ENCODE measurements around the gene POLR2J3. TPM values are rescaled to one million over a fixed set of nuclear protein-coding genes. Genes with fewer than 3 reads are reported as not detected.
"Not testable (repeated sequence)": the region's sequence is repeated elsewhere in the genome, so short reads cannot be mapped to it uniquely, and the experiment has no call there.

Gene POLR2J3
- total RNA-seq = 10 to 100 TPM; 68.5 to 69.1 TPM

DNA sequence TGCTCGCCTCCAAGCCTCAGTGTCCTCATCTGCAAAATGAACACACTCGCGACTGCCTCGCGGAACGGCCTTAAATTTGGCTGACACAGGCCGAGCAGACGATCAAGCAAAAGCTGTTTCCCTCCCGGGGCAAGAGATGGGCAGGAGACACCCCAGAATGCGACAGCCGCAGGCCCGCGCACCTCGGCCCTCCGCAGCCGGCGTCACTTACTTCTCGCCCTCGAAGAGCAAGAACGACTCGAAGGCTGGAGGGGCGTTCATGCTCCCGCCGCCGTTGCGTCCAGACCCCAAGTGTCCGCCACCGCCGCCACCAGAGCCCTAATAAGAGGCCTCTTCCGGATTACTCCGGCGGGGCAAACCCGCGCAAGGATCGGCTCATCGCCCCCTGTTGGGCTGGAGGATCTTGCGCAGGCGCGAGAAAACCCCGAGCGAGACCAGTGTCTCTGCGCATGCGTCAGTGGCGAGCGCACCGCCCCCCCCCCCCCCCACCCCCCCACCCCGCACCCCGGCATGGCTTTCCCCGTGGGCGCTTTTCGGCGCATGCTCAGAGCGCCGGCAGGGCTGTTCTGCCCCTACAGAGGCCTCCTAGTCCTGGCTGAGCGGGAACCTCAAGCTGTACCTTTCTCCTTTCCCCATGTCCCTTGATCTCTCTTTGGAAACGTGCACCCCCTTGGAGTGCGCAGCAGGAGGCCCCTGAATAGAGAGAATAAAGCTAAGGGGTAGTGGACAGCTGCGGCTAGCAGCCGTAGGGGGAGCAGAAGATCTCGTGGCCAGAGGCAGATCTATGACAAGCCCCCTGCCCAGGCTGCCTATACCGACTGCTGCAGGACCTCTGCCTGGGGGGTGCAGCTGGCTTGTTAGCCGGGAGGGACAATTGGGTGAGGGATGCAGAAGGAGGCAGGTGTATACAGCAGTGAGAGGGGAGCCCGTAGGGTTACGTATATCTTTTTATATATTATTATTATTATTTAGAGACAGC is at the start of gene POLR2J3:
Gene POLR2J3 (minus strand): TSS at position 323 of the 979 bp plus-strand sequence. CDS start 62 bp downstream, at position 261.
- ATAC-seq (peak; percentile 83 to 84), DNase-seq (ENCODE audit: low spot score in 2 of 2) (peak; percentile 98 to 100)
- peak within 1 kb of the TSS; percentile 87 to 97 for H3K27ac Mint-ChIP-seq
- H3K36me3 Mint-ChIP-seq, H3K9me3 Mint-ChIP-seq: not testable (repeated sequence)

DNA sequence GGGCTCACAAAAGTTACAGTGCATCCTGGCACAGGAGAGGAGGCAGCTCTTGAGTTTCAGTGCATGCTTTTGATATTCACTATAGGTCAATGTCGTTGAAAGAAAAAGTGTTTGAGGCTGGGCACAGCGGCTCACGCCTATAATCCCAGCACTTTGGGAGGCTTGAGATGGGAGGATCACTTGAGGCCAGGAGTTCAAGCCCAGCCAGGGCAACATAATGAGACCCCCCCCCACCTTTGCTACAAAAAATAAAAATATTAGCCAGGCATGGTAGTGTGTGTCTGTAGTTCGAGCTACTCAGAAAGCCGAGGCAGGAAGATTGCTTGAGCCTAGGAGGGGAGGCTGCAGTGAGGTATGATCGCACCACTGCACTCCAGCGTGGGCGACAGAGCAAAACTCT is 45.7 kb upstream of the POLR2J3 start:
- H3K9me3 Mint-ChIP-seq; DNase-seq (ENCODE audit: low spot score in 2 of 2); H3K27ac Mint-ChIP-seq; H3K36me3 Mint-ChIP-seq; ATAC-seq: not testable (repeated sequence)

DNA sequence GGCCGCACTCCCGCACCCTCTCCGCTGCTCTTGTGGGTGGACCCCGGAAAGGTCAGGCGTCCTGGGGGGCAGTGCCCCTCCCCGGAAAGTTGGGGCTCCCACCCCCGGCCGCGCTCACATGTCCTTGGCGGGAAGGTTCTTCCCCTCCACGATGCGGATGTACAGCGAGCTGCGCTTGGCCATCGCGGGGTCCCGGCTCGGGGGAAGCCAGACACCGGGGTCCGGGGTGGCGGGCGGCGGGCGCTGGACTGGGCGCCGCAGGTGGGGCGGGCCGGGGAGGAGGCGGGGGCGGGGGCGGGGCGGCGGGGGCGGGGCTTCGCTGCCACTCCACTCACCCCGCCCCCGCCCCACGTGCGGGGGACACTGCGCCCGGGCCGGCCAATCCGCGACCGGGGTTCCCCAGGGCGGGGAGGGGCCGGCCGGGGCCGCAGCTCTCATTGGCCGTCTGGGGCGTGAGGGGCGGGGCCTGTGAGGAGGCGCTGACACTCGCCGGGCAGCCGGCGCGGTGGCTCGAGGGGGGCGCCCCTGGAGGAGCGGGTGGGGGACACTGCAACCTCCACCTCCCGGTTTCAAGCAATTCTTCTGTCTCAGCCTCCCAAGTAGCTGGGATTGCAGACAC is 44.2 kb upstream of the POLR2J3 start, which contains the start of gene RASA4:
Gene RASA4 (minus strand): TSS at position 250 of the 619 bp plus-strand sequence. CDS start 67 bp downstream, at position 183.
- H3K27ac Mint-ChIP-seq, H3K36me3 Mint-ChIP-seq, H3K9me3 Mint-ChIP-seq: not testable (repeated sequence)
- peak; percentile 87 to 95 for ATAC-seq
- peak; percentile 54 to 61 for DNase-seq (ENCODE audit: low spot score in 2 of 2)

DNA sequence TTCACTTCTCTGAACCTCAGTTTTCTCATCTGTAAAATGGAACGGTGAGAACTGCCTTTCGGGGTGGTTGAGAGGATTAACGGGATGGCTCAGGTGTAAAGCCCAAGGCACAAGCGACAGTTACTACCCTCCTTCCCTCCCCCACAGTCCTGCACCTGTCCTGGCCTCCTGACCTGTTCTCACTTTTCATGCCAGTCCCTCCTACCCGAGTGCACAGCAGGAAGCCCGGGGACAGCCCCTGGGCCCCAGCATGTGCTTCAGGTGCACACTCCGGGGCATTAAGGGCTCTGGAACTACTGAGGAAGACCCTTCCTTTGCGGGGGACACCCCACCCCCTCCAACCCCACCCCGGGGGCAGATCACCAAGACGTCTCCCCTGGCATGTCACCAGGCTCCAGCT is 43.5 kb upstream of the POLR2J3 start:
- not testable (repeated sequence) for DNase-seq (ENCODE audit: low spot score in 2 of 2); H3K27ac Mint-ChIP-seq; H3K9me3 Mint-ChIP-seq; H3K36me3 Mint-ChIP-seq
- peak in 1 of 2 donors; percentile 42 for ATAC-seq

DNA sequence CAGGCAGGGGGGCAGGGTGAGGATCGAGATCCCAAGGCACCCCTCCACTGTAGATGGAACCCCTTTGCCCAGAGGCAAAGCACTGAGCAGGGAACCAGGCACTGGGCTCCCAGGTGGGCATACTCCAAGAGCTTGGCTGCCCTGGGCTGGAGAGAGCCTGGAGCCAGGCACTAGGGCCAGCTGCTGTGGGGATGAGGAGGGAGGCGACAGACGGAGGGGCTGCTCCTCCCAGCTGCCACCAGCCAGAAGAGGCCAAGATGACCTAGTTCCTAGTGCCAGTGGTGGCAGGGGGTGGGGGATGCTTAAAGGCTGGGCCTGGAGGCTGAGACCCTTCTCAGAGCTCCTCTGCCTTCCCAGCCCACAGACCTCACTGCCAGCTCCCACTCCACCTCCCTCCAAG is 42.5 kb upstream of the POLR2J3 start:
- H3K9me3 Mint-ChIP-seq; DNase-seq (ENCODE audit: low spot score in 2 of 2); ATAC-seq; H3K27ac Mint-ChIP-seq; H3K36me3 Mint-ChIP-seq: not testable (repeated sequence)

DNA sequence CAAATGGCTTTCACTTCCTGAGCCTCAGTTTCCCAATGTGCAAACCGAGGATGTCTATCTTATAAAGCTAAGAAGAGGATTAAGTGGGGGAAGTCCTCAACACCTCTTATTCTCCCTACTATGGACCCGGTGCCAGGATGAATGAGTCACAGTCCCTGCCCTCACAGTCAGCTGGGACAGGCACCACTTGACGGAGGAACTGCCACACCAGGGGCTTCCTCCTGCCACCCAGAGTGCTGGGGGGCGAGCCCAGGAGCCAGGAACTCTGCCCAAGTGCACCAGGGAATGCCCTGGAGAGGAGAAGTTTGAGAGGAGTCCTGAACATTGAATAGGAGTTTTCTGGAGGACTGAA is 41.9 kb upstream of the POLR2J3 start:
- H3K27ac Mint-ChIP-seq; DNase-seq (ENCODE audit: low spot score in 2 of 2); H3K9me3 Mint-ChIP-seq; H3K36me3 Mint-ChIP-seq: not testable (repeated sequence)
- peak in 1 of 2 donors; percentile 32 for ATAC-seq

DNA sequence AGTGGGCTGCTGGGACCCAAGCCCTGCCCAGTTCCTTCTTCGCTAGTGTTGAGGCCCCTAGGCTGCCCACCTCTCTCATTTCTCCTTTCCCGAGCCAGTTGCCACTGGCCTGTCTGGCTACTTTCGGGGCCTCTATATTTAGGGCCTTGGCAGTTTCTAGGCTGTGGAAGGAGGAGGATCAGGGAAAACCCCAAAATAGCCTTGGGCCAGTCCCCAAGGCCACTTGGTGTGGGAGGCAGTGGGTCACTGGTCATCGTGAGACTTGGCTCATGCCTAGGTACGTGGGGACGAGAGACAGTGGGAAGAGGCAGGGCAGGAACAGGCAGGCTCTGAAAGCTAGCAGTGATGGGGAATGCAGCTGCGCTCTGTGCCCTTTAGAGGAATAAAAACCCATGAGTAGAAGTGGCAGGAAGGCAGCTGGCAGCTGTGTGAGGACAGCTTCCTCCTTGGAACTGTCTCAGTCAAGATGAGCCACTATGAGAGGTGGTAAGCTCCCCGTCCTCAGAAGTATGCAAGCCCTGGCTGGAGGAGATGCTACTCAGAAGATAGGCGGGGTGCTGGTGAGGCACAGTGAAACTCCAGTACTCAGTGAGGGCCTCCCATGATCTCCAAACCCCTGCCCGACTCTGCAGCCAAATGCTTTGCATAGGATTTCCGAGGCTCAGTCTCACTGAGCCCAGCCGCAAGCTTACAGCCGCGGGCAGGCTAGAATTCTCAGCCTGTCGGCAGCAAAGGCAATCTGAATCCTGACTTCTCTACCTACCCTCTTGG is 41.4 kb upstream of the POLR2J3 start:
- DNase-seq (ENCODE audit: low spot score in 2 of 2) (peak; percentile 1 to 53), ATAC-seq (peak in 1 of 2 donors; percentile 10)
- H3K36me3 Mint-ChIP-seq, H3K27ac Mint-ChIP-seq, H3K9me3 Mint-ChIP-seq: not testable (repeated sequence)

DNA sequence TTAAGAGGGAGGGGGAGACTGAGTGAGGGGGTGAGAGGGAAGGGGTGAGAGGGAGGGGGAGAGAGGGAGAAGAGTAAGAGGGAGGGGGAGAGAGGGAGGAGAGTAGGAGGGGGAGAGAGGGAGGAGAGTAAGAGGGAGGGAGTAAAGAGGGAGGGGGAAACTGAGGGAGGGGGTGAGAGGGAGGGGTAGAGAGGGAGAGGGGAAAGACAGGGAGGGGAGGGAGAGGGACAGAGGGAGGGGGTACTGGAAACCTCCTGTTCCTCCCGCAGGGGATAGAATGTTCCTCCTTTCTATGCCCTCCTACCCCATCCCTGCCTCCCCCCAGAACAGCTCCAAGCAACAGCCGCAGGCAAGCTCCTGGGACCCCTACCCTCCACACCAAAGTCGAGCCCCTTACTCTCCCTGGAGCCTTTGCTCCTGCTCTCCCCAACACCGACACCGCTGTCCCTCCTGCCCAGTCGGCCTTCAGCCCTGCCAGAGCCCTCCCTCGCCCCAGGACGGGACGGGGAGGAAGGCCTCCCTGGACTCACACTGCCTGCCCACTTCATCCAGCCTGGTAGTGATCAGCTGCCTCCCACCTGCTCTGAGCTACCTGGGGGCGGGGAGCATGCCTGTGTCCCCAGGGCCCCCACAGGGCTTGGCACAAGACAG is 39.4 kb upstream of the POLR2J3 start:
- not testable (repeated sequence) for ATAC-seq, H3K36me3 Mint-ChIP-seq, H3K9me3 Mint-ChIP-seq
- peak overlapping the region in 1 of 2 donors; percentile 59 for H3K27ac Mint-ChIP-seq
- DNase-seq (ENCODE audit: low spot score in 2 of 2) = peak; percentile 4 to 62

DNA sequence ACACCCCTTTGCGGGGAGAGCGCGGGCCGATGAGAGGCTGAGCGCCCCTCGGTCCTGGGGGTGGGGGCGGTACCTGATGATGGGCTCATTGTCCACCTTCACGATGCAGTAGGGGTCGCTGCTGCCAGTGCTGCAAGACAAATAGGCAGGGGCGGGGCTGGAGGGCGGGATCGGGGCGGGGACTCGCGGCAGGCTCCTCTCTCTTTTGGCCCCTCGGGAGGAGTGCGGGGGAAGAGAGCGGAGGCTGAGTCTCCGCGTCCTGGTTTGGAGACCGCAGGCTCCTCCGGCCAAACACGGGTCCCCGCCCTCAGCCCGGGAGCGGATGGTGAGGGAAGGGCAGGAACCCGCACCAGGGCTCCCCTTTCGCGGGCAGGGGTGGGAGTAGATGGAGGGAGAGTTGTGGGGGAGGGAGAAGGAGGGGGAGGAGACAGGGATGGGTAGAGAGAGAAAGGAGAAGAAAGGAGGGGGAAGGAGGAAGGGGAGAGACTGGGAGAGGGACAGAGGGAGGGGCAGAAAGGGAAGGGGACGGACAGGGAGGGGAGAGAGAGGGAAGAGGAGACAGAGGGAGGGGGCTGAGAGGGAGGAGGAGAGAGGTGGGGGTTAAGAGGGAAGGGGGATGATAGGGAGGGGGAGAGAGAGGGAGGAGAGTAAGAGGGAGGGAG is 38.8 kb upstream of the POLR2J3 start:
- ATAC-seq = peak; percentile 50 to 78
- DNase-seq (ENCODE audit: low spot score in 2 of 2); H3K36me3 Mint-ChIP-seq; H3K27ac Mint-ChIP-seq; H3K9me3 Mint-ChIP-seq: not testable (repeated sequence)

DNA sequence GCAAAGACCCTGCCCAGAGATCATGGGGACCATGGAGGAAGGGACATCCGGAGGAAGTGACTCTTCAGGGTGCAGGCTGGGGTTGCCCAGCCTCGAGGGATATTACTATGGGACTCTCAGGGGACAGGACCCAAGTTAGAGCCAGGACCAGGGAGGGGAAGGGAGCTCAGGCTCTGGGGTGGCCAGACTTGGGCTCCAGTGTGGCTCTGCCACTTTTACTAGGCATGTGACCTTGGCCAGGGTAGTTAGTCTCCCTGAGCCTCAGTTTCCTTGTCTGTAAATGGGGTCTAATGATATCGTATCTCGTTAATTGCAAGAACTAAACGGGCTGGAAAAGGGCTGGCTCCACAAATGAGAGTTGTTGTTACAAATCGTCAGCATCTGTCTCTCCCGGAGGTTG is 38.1 kb upstream of the POLR2J3 start:
- H3K27ac Mint-ChIP-seq = not testable (repeated sequence)
- DNase-seq (ENCODE audit: low spot score in 2 of 2) = peak in 1 of 2 donors; percentile 1

DNA sequence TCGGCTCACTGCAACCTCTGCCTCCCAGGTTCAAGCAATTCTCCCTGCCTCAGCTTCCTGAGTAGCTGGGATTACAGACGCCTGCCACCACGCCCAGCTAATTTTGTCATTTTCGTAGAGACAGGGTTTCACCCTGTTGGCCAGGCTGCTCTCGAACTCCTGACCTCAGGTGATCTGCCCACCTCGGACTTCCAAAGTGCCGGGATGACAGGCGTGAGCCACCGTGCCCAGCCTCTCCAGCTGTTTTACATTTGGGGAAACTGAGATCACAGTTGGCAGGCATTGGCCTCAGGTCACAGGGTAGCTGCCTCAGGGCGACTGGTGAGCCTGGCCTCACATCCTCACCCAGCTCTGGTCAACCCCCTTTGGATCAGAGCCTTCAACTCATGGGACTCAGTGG is 37.4 kb upstream of the POLR2J3 start:
- H3K9me3 Mint-ChIP-seq; ATAC-seq; H3K27ac Mint-ChIP-seq; DNase-seq (ENCODE audit: low spot score in 2 of 2); H3K36me3 Mint-ChIP-seq: not testable (repeated sequence)

More for the DNA sequence above, 38.1 kb upstream of the POLR2J3 start:
- not testable (repeated sequence) for H3K36me3 Mint-ChIP-seq, ATAC-seq, H3K9me3 Mint-ChIP-seq

DNA sequence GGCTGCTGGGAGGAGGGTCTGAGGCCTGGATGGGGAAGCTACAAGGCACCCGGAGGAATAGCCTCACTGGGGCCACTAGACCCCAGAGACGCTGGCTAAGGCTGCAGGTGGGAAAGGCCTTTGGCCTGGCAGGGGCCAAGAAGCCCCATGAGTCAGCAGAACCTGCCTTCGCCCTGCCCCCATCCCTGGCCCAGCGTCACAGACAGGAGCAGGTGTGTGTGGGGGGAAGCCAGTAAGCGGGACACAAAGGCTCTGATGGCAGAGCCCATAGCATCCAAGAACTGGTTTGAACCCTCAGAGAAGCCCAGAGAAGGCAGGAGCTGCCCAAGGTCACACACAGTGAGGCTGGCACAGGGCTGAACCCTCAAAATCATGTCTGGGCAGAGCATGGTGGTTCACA is 34.5 kb upstream of the POLR2J3 start:
- not testable (repeated sequence) for H3K9me3 Mint-ChIP-seq; H3K36me3 Mint-ChIP-seq; H3K27ac Mint-ChIP-seq; DNase-seq (ENCODE audit: low spot score in 2 of 2); ATAC-seq

DNA sequence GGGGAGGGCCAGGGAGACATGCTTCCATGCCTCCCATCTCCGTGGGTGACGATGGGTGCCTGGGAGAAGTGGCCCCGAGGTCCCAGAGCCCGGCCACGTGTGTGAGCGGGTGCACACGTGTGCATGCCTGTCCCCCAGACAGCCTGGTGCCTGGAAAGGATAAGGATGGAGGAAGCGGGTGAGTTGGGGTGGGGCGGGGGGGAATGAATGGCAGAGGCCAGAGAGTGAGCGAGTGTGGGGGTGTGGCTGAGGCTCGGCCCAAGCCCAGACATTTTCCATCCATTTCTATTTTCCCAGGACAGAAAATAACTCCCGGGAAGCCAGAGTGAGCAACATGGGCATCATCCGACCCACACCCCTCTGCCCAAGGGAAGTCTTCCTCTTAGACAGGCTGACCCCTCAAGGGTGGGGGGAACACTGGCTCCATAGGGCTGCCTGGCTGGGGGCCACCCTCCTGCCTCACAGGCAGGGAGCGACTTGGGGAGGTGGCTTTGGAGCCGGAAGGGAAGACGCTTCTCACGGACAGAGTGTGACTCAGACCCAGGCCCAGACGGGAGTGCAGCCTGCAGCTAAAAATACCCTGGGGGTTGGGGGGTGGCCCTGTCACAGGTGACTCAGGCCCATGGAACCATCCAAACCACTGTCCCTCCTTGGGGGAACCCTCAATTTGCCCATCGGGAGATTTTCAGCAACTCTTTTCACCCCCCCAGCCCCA is 32.2 kb upstream of the POLR2J3 start:
- not testable (repeated sequence) for H3K36me3 Mint-ChIP-seq; H3K9me3 Mint-ChIP-seq; H3K27ac Mint-ChIP-seq; DNase-seq (ENCODE audit: low spot score in 2 of 2)
- peak in 1 of 2 donors; percentile 45 for ATAC-seq

DNA sequence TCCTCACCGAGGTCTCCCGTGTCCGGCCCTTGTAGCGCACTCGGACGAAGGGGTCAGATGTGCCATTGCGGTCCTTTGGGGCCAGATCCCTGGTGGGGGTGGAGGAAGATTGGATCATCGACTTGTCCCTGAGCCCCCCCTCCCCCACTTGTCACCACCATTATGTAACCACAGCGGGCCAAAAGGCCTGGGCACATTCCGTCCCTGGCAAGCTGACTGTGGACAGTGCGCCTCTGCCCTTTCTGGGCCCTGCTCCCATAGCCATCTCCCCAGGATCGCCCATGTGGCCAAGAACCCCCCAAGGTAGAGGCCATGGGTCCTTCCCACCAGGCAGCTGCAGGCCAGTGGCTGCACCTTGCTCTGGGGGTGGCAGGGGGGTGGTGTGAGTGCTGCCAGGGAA is 29.9 kb upstream of the POLR2J3 start:
- not testable (repeated sequence) for DNase-seq (ENCODE audit: low spot score in 2 of 2); ATAC-seq

DNA sequence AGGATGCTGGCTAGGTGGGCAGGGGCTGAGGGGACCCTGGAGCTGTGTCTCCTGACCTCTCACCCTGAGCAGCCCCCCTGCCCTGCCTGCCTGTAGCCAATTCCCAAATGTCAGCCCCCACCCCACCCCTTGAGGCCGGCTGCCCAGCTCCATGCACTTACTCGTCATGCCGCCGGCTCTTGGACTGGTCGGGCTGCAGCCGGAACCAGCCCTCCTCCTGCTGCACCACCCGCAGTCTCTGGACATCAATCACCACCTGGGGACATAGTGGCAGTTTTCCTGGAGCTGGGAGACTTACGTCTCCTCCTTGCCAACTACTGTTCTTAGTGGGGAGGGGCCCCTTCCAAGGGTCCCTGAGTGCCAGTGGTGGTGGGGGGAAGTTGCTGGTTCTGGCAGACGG is 27.3 kb upstream of the POLR2J3 start:
- not testable (repeated sequence) for ATAC-seq; H3K9me3 Mint-ChIP-seq; DNase-seq (ENCODE audit: low spot score in 2 of 2); H3K36me3 Mint-ChIP-seq; H3K27ac Mint-ChIP-seq

More for the DNA sequence above, 29.9 kb upstream of the POLR2J3 start:
- not testable (repeated sequence) for H3K9me3 Mint-ChIP-seq, H3K36me3 Mint-ChIP-seq, H3K27ac Mint-ChIP-seq
